Suprapubic skin (tissue), 4 donors: ENCODE results near the gene KLF13. TPM values are rescaled to one million over a fixed set of nuclear protein-coding genes. Genes with fewer than 3 reads are reported as not detected.
A peak's percentile ranks its signal among the peaks of the same experiment; 100 is the strongest.

Experiments
- DNase-seq, 2 donors: peaks; one replicate each; pipeline ENCODE4 v3.0.0-alpha.2; 2019; ENCODE audit warnings: low spot score in 2 of 2
- H3K27ac ChIP-seq: fragments of 200-600 bp; sonication (generic); one replicate; pipeline ENCODE4 v1.5.1; 2019
- H3K27me3 ChIP-seq: fragments of 200-600 bp; sonication (generic); one replicate; pipeline ENCODE4 v1.5.1; 2019
- H3K36me3 ChIP-seq: fragments of 200-600 bp; sonication (generic); one replicate; pipeline ENCODE4 v1.5.1; 2019
- H3K4me1 ChIP-seq: fragments of 200-600 bp; sonication (generic); one replicate; pipeline ENCODE4 v1.5.1; 2019
- H3K4me3 ChIP-seq: fragments of 200-600 bp; sonication (generic); one replicate; pipeline ENCODE4 v1.5.1; 2019; ENCODE audit warnings: mild to moderate bottlenecking
- H3K9me3 ChIP-seq: fragments of 200-600 bp; sonication (generic); one replicate; pipeline ENCODE4 v1.5.1; 2019
- EP300 ChIP-seq: sonication (generic); formaldehyde crosslinking; IDR thresholded peaks from one replicate; pipeline ENCODE4 v1.6.1; 2017; ENCODE audit warnings: antibody characterized with exemption
- POLR2A ChIP-seq, 2 donors: fragments of 450-650 bp; IDR thresholded peaks; one replicate each; pipeline ENCODE4 v1.6.1; 2017; ENCODE audit warnings: antibody characterized with exemption in 2 of 2, mild to moderate bottlenecking in 2 of 2, moderate library complexity in 2 of 2
- POLR2AphosphoS5 ChIP-seq, 3 donors: sonication (generic); formaldehyde crosslinking; IDR thresholded peaks; one replicate each; pipeline ENCODE4 v1.6.1; 2017; ENCODE audit warnings: antibody characterized with exemption in 3 of 3
- WGBS: methylation state at CpG from one replicate; pipeline ENCODE4 v1.1.5; 2018; 5-methylcytosine and 5-hydroxymethylcytosine counted together
- total RNA-seq, 4 donors: library from RNA; depleted of rRNA; stranded (reverse); fragments of >200 nt; gene quantifications; one replicate each; pipeline ENCODE4 v1.1.0, GENCODE V29; 2016
- TF ChIP-seq, protein P1 (sequence below), 2 donors: fragments of 200-600 bp in 1 of 2; fragments of 450-650 bp in 1 of 2; sonication (generic) in 1 of 2; IDR thresholded peaks; one replicate each; pipeline ENCODE4 v1.5.1; 2016 to 2019; ENCODE audit warnings: antibody characterized with exemption in 2 of 2, mild to moderate bottlenecking in 1 of 2, moderate library complexity in 1 of 2

Gene KLF13
- total RNA-seq, 4 donors from 2014 or later = 141 to 162 (median 145) TPM

- Histone ChIP-seq H3K27me3 (no peaks in the 10 kb centered on the region), H3K4me3 (peak overlapping the region; percentile 2), H3K36me3 (no peaks in the 10 kb centered on the region), H3K4me1 (peaks cover 99% of the 10 kb centered on the region), H3K9me3 (no peaks in the 10 kb centered on the region), H3K27ac (peak overlapping the region; percentile 88)
- TF ChIP-seq, protein P1, sequence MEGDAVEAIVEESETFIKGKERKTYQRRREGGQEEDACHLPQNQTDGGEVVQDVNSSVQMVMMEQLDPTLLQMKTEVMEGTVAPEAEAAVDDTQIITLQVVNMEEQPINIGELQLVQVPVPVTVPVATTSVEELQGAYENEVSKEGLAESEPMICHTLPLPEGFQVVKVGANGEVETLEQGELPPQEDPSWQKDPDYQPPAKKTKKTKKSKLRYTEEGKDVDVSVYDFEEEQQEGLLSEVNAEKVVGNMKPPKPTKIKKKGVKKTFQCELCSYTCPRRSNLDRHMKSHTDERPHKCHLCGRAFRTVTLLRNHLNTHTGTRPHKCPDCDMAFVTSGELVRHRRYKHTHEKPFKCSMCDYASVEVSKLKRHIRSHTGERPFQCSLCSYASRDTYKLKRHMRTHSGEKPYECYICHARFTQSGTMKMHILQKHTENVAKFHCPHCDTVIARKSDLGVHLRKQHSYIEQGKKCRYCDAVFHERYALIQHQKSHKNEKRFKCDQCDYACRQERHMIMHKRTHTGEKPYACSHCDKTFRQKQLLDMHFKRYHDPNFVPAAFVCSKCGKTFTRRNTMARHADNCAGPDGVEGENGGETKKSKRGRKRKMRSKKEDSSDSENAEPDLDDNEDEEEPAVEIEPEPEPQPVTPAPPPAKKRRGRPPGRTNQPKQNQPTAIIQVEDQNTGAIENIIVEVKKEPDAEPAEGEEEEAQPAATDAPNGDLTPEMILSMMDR (IDR thresholded peaks at IDR 0.05) = no peak
- TF ChIP-seq POLR2A (IDR thresholded peaks at IDR 0.05) = no peak
- TF ChIP-seq POLR2AphosphoS5 (IDR thresholded peaks at IDR 0.05) = no peak
- no peak for TF ChIP-seq EP300
- DNase-seq = peak in 1 of 2 donors; percentile 55
- WGBS = 13% methylated on average over 8 of the region's 9 CpGs
Measured at GRCh38 chr15:31338318-31338878, 11.8 kb downstream of the KLF13 start.

GRCh38 chr15:31338879-31339557 lies 12.4 kb downstream of the KLF13 start:
- WGBS = 20% methylated on average over 9 of the region's 9 CpGs
- Histone ChIP-seq H3K27ac (peak overlapping the region; percentile 88), H3K27me3 (no peaks in the 10 kb centered on the region), H3K4me1 (peaks cover 99% of the 10 kb centered on the region), H3K9me3 (no peaks in the 10 kb centered on the region), H3K4me3 (peak overlapping the region; percentile 12), H3K36me3 (no peaks in the 10 kb centered on the region)
- no peak for DNase-seq
- TF ChIP-seq, protein P1 (IDR thresholded peaks at IDR 0.05) = no peak
- no peak for TF ChIP-seq EP300
- TF ChIP-seq POLR2A (IDR thresholded peaks at IDR 0.05) = no peak
- TF ChIP-seq POLR2AphosphoS5 (IDR thresholded peaks at IDR 0.05) = peak in 1 of 3 donors; percentile 27

GRCh38 chr15:31339558-31339895 lies 12.9 kb downstream of the KLF13 start:
- DNase-seq = no peak

DNA sequence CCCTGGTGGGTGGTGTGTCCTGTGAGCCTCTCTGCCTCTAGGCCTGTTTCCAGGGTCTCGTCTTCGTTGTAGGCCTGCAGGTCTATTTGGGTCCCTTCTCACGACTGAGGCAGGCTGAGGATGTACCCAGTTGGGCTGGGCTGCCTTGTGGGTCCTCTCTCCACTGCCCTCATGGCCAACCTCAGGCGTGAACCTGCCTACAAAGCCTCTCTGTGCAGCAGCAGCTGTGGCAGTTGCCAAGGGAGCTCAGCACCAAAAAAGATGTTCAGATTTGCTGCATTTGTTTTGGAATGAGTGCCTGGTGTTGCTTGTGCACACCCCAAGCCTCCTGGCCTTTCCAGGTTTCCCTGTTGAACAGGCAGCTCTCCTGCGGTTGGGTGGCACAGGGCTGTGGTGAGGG lies 13.4 kb downstream of the KLF13 start:
- Histone ChIP-seq H3K36me3 (no peaks in the 10 kb centered on the region), H3K27me3 (no peaks in the 10 kb centered on the region), H3K9me3 (no peaks in the 10 kb centered on the region), H3K4me1 (peaks cover 100% of the 10 kb centered on the region), H3K4me3 (peak overlapping the region; percentile 12), H3K27ac (peak overlapping the region; percentile 88)
- 66% methylated on average over 3 of the region's 5 CpGs for WGBS
- TF ChIP-seq EP300 = no peak
- TF ChIP-seq POLR2A (IDR thresholded peaks at IDR 0.05) = no peak
- TF ChIP-seq, protein P1 (IDR thresholded peaks at IDR 0.05) = no peak
- DNase-seq = no peak

More at GRCh38 chr15:31339558-31339895, 12.9 kb downstream of the KLF13 start:
- H3K4me1 ChIP-seq = peaks cover 100% of the 10 kb centered on the region
- H3K27me3 ChIP-seq = no peaks in the 10 kb centered on the region
- WGBS = 64% methylated on average over 10 of the region's 10 CpGs
- H3K4me3 ChIP-seq = peak overlapping the region; percentile 12
- TF ChIP-seq POLR2AphosphoS5 (IDR thresholded peaks at IDR 0.05) (no peak), POLR2A (IDR thresholded peaks at IDR 0.05) (no peak)
- H3K27ac ChIP-seq = peak overlapping the region; percentile 88
- H3K36me3 ChIP-seq = no peaks in the 10 kb centered on the region
- H3K9me3 ChIP-seq = no peaks in the 10 kb centered on the region

DNA sequence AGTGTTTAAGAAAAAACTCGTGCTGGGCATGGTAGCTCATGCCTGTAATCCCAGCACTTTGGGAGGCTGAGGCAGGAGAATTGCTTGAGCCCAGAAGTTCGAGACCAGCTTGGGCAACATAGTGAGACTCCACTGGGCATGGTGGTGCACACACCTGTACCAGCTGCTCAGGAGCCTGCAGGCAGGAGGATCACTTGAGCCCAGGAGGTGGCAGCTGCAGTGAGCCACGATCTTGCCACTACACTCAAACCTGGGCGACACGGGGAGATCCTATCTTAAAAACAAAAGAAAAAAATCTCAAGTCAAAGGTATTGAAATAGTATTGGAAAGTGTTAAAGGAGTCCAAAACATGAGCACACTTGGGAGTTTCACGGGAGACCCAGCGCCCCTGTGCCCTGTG lies 14.0 kb downstream of the KLF13 start:
- DNase-seq = no peak
- Histone ChIP-seq H3K4me3 (no peak overlapping the region), H3K4me1 (peaks cover 100% of the 10 kb centered on the region), H3K27me3 (no peaks in the 10 kb centered on the region), H3K9me3 (no peaks in the 10 kb centered on the region), H3K27ac (no peak overlapping the region), H3K36me3 (no peaks in the 10 kb centered on the region)
- 67% methylated on average over 7 of the region's 7 CpGs for WGBS
- no peak for TF ChIP-seq POLR2A (IDR thresholded peaks at IDR 0.05)
- TF ChIP-seq POLR2AphosphoS5 (IDR thresholded peaks at IDR 0.05) = no peak
- TF ChIP-seq EP300 = no peak
- TF ChIP-seq, protein P1 (IDR thresholded peaks at IDR 0.05) = no peak
